Chondrocyte (in vitro differentiated cells): ENCODE measurements around the gene HDAC4. TPM values are rescaled to one million over a fixed set of nuclear protein-coding genes. Genes with fewer than 3 reads are reported as not detected.

Experiments used
- DNase-seq: peaks from one replicate; pipeline ENCODE4 v3.0.0; 2021; ENCODE audit warnings: mixed read lengths, low spot score
- H3K27ac Mint-ChIP-seq: one replicate; pipeline ENCODE4 v1.8.0; 2021; ENCODE audit warnings: mild to moderate bottlenecking, moderate library complexity, mixed read lengths; ENCODE audit not compliant: unreplicated experiment
- H3K27me3 Mint-ChIP-seq: 2 replicates; pipeline ENCODE4 v1.8.0; 2021; ENCODE audit warnings: low read depth, mixed read lengths
- H3K36me3 Mint-ChIP-seq: 2 replicates; pipeline ENCODE4 v1.8.0; 2021; ENCODE audit warnings: low read depth, mixed read lengths
- H3K4me1 Mint-ChIP-seq: 2 replicates; pipeline ENCODE4 v1.8.0; 2021; ENCODE audit warnings: low read depth, mild to moderate bottlenecking, mixed read lengths
- H3K4me3 Mint-ChIP-seq: one replicate; pipeline ENCODE4 v1.8.0; 2021; ENCODE audit warnings: mild to moderate bottlenecking, moderate library complexity, mixed read lengths; ENCODE audit not compliant: unreplicated experiment
- H3K9me3 Mint-ChIP-seq: 2 replicates; pipeline ENCODE4 v1.8.0; 2021; ENCODE audit warnings: low read depth, mixed read lengths
- CTCF ChIP-seq: fragments of 200-600 bp; sonication (generic); IDR thresholded peaks from 2 replicates; pipeline ENCODE4 v1.5.0; 2021; ENCODE audit warnings: antibody characterized with exemption, mild to moderate bottlenecking, moderate library complexity
- total RNA-seq: library from RNA; stranded (reverse); gene quantifications from 3 replicates; pipeline ENCODE4 v1.2.1, GENCODE V29; 2021

Gene HDAC4
- total RNA-seq, 1 donor from 2014 or later = 22.3 TPM

- no peak for TF ChIP-seq CTCF
- peak; percentile 39 for DNase-seq
- no peaks in the 10 kb centered on the region for H3K9me3 Mint-ChIP-seq
- H3K27ac Mint-ChIP-seq = no peak overlapping the region
- H3K4me1 Mint-ChIP-seq = no peaks in the 10 kb centered on the region
- H3K27me3 Mint-ChIP-seq = no peaks in the 10 kb centered on the region
- no peaks in the 10 kb centered on the region for H3K36me3 Mint-ChIP-seq
- no peak overlapping the region for H3K4me3 Mint-ChIP-seq
Observed at GRCh38 chr2:239366740-239367139, 34.1 kb downstream of the HDAC4 start.

- DNase-seq = peak; percentile 53
- Mint-ChIP-seq H3K36me3 (no peaks in the 10 kb centered on the region), H3K27me3 (no peaks in the 10 kb centered on the region), H3K4me3 (no peak overlapping the region), H3K27ac (no peak overlapping the region), H3K4me1 (no peaks in the 10 kb centered on the region), H3K9me3 (no peaks in the 10 kb centered on the region)
- TF ChIP-seq CTCF = no peak
Observed at GRCh38 chr2:239365782-239366435, 34.9 kb downstream of the HDAC4 start.

- Mint-ChIP-seq H3K9me3 (no peaks in the 10 kb centered on the region), H3K4me1 (no peaks in the 10 kb centered on the region), H3K27ac (no peak overlapping the region), H3K36me3 (no peaks in the 10 kb centered on the region), H3K27me3 (no peaks in the 10 kb centered on the region), H3K4me3 (no peak overlapping the region)
- TF ChIP-seq CTCF = no peak
- peak; percentile 69 for DNase-seq
Observed at GRCh38 chr2:239365071-239365781, 35.6 kb downstream of the HDAC4 start.

- H3K27me3 Mint-ChIP-seq = no peaks in the 10 kb centered on the region
- no peak overlapping the region for H3K4me3 Mint-ChIP-seq
- H3K9me3 Mint-ChIP-seq = no peaks in the 10 kb centered on the region
- no peaks in the 10 kb centered on the region for H3K36me3 Mint-ChIP-seq
- peaks cover 2% of the 10 kb centered on the region for H3K4me1 Mint-ChIP-seq
- peak; percentile 50 for DNase-seq
- H3K27ac Mint-ChIP-seq = no peak overlapping the region
- TF ChIP-seq CTCF = no peak
Observed at GRCh38 chr2:239363946-239364637, 36.7 kb downstream of the HDAC4 start.

GRCh38 chr2:239362507-239362906 is 38.3 kb downstream of the HDAC4 start:
- H3K27ac Mint-ChIP-seq = no peak overlapping the region
- no peaks in the 10 kb centered on the region for H3K9me3 Mint-ChIP-seq
- H3K27me3 Mint-ChIP-seq = no peaks in the 10 kb centered on the region
- no peak overlapping the region for H3K4me3 Mint-ChIP-seq
- H3K36me3 Mint-ChIP-seq = no peaks in the 10 kb centered on the region
- DNase-seq = no peak
- H3K4me1 Mint-ChIP-seq = peaks cover 9% of the 10 kb centered on the region
- TF ChIP-seq CTCF = no peak
